Measurements from ENCODE around the gene PHF2. TPM values are rescaled to one million over a fixed set of nuclear protein-coding genes. Genes with fewer than 3 reads are reported as not detected.

Gene PHF2
- total RNA-seq: 31.8 TPM

DNA sequence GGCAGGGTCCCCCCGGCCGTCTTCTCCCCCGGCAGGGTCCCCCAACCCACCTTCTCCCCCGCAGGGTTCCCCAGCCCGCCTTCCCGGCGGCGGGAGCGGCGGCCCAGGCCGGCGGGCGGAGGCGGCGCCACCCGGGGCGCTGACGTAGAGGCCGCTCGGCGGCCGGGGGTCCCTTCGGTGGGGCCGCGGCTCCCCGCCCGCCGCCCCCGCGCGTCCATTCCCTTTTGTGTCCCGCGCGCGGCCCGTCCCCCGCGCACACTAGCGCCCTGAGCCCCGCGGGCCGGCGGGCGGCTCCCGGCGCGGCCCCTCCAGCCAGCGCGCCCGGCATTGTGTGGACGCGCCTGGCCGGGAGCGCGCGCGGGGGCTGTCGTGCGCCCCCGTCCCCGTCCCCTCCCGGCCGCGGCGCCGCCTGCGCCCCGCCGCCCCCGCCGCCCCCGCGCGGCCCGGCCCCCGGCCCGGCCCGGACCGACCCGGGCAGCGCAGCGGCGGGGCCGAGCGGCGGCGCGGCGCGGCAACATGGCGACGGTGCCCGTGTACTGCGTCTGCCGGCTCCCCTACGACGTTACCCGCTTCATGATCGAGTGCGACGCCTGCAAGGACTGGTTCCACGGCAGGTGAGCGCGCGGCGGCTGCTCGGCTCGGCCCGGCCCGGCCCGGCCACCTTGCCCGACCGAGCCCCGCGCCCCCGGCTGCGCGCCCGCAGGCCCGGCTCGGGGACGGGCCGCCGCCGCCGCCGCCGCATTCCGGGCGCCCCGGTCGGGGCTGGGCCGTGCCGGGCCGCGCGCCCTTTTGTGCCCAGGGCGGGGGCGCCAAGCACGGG lies at the start of gene PHF2:
Gene PHF2, plus strand, starts transcription at position 327 of the 820 bp plus-strand sequence. Its CDS starts 190 bp downstream, at position 517.
- DNase-seq (ENCODE audit: low spot score in 2 of 2): peak; percentile 82 to 84
- FAIRE-seq: no peak

DNA sequence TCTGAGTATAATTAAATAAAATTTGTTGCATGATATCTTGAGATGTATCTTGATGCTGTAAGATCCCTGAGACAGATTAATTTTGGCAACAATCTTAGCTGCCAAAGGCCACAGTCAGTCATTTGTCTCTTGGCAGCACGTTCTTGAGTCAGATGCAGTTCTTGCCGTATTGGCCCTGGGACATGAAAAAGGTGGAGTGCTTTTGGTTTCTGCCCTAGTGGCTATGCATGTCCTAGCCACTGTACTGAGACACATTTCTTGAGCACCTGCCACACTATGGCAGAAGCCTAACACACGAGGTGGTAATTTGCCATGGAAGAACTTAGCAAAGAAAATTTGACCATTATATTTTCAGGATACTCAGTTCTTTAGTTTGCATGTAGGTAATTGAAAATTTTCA lies 45.0 kb upstream of the PHF2 start:
- no peak for DNase-seq (ENCODE audit: low spot score in 2 of 2)
- FAIRE-seq: no peak

DNA sequence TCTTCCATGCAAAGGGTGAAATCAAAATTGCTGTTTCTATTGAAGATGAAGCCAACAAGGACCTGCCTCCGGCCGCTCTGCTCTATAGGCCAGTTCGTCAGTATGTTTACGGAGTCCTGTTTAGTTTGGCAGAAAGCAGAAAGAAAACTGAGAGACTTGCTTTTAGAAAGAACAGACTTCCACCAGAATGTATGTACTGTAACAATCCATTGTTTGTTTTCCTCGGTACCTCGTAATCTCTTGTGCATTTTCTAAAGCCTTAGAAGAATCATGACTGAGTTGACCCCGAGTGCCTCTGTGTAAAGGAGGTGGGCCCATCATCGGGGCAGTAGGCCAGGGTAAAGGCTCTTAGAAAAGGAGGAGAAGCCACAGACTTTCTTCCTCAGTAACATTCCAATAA lies 44.2 kb upstream of the PHF2 start:
- no peak for DNase-seq (ENCODE audit: low spot score in 2 of 2)
- FAIRE-seq: no peak

DNA sequence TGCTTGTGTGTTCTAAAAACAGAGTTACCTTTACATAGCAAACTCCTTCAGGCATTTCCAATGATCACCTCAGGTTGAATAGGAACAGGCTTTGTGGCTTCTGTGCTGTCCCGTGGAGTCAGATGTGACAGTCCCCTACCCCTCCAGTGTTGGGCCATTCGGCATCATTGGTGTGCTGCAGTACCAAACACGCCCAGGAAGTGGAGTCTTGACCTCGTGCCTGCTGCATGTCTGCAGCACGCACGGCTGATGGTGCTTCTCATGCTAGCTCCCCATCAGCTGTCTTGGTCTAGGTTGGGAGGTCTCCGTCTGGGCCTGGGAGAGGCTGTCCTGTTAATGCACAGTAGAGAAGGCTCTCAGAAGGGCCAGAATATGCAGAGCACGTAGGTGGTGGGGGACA lies 42.5 kb upstream of the PHF2 start:
- FAIRE-seq (no peak), DNase-seq (ENCODE audit: low spot score in 2 of 2) (no peak)

DNA sequence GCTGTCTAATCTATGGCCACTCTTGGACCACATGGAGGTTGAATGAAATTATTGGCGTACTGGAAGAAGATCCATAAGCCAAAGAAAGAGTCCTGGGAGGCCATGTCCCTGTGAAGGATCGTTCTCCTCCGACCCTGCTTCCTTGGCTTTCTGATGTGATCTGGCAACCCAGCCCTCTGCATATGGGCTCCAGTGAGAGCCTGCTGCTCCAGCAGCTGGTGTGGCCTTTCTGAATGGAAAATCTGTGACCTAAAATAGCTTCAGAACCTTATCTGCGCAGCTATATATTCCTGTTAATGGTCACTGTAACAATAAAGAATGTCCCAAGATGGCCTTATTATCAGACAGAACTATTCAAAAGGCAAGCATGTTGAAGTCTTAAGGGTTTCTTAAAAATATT lies 40.2 kb upstream of the PHF2 start:
- DNase-seq (ENCODE audit: low spot score in 2 of 2): no peak
- no peak for FAIRE-seq

DNA sequence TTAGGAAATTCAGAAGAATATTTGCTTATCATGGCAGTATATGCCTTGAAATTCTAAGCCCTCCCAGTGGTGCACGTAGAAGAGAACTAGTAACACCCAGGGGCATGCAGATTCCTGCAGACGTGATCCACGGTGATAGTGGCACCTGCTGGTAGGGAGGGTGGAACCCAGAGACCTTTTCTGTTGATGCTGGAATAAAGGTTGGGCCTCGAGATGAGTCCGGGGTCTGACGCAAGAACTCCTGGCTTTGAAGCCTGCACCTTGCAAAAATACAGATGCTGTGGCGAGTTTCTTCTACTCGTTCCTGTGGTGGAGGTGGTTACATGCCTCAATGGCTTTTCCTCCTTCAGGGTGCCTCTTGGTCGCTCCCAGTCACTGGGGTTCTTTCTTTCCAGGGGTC lies 39.5 kb upstream of the PHF2 start:
- no peak for FAIRE-seq
- no peak for DNase-seq (ENCODE audit: low spot score in 2 of 2)

DNA sequence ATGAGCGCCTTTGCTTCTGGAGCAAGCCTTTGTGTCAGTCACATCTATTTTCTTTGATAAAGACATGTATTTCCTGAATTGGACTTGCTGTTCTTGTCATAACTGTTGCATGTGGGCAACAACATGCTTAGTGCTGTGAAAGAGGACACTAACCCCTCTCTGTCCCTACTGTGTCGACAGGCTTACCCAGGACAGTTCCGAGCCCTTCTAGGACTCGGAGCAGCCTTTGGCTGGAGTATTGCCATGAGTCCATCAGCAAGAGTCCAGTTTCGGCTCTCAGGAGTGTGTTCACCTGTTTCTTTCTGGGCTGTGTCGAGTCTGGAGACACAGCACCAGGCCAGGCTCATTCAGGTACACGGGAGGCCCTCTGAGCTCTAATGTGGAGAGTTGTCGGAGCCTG lies 36.1 kb upstream of the PHF2 start:
- DNase-seq (ENCODE audit: low spot score in 2 of 2): no peak
- no peak for FAIRE-seq

DNA sequence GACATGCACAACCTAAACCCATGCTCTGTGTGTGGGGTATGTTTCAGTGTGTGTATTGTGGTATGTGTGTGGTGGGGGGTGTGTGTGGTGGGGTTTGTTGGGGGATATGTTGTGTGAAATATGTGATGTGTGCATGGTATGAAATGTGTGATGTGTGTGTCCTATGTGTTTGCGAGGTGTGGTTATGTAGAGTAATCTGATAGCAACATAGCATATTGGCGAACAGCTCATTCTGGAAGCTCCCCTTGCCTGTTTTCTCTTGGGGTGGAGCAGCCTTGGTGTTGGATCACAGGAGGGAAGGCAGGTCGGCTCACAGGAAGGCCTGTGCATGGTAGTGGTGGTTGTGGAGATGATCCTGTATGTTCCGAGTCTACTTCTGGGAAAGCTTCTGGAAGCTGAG lies 35.4 kb upstream of the PHF2 start:
- no peak for FAIRE-seq
- DNase-seq (ENCODE audit: low spot score in 2 of 2): no peak

DNA sequence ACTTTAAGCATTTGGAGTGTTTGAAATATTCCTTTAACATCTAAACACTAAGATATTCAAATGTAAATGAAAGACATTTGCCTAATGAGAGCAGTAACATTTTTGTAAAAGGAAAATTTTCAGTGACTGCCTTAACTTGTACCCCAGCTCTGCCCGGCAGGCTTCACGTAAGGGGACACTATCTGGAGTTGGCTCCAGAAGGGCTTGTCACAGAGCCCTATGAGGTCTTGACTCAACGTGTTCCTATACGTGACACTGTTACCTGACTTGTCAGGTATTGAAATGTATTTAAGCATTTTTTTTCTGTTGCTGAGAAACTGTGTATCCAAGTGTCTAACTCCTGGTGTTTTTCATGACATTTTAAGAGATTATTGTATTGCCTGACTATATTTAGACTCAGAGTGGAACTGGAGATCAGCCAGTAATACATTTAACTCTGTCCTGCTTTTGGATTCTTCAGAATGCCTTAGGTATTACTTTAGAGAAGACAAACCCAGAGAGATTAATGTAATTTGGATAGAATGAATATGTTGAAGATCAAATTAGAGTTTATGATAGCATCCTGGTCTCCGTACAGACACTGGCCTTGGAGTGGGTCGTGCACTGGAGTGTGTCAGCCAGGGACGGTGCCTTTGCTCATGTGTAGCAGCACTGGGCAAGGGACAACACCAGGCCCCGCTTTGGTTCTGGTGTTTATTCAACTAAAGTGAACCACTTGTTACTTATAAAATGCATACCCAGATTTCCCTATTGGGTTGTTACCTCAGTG lies 34.6 kb upstream of the PHF2 start:
- DNase-seq (ENCODE audit: low spot score in 2 of 2) (no peak), FAIRE-seq (no peak)

DNA sequence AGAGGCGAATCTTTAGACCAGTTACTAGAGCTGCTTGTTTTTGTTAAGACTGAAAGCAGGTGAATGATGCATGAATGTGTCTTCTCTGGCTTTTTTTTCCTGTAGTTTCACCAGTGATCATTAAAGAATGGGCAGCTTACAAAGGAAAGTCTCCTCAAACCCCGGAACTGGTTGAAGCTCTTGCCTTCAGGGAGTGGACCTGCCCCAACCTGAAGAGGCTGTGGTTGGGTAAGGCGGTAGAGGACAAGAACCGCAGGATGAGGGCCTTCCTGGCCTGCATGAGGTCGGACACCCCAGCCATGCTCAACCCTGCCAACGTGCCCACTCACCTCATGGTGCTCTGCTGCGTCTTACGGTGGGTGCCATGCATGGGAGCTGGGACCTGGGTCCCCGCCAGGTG lies 33.3 kb upstream of the PHF2 start:
- DNase-seq (ENCODE audit: low spot score in 2 of 2): no peak
- no peak for FAIRE-seq

DNA sequence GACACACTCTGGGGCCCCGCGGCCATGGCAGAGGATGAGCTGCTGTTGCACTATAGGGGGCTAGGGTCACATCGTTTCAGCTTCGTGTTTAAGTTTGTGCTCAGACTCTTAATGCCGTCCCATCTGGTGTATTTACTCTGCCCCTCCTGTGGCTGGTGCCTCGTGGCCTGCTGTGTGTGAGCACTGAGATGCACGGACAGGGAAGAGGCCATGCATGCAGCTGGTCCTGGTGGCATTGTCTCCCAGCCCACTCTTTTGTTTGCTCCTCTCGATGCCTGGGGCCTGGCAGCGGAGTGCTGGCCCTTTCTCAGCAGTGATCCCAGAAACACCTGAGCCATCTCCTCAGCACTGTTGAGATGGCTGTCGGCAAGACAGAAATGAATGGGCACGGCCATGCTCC lies 30.0 kb upstream of the PHF2 start:
- DNase-seq (ENCODE audit: low spot score in 2 of 2): no peak
- FAIRE-seq: no peak

DNA sequence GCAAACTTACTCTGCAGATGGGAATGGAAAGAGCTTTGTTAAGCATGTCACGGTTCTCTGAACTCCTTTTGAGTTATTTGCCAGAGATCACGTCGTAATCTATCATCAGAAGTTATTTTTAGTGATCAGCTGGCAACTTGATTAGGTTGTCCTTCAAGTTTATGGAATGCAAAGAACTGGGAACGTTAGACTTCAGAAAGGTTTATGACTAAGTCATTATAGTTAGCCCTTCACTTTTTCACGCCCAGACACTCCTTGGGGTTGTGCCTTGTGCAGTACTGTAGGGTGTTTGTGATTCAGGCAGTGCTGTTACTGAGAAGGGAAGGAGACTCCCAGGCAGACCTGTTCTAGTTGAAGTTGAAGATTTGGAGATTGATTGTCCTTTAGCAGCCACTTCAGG lies 26.8 kb upstream of the PHF2 start:
- no peak for DNase-seq (ENCODE audit: low spot score in 2 of 2)

DNA sequence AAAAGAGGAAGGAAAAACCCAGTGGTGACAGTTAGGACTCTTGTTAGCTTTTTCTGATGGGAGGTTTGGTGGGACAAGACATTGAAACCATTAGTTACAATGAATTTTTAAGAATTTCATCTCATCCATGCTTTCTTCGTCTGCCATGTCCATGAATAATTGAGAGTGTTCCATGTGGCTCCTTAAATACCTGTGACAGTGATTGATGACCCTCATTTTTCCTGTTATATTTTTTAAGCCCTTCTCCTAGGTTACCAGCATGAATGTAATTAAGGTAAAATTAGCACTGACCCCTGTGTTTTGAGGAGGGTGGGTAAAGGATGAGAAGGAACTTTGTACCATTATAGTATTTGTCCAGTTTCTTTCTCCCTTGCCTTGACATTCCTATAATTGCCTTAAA lies 23.5 kb upstream of the PHF2 start:
- DNase-seq (ENCODE audit: low spot score in 2 of 2) (no peak), FAIRE-seq (no peak)

More for the DNA sequence above, 26.8 kb upstream of the PHF2 start:
- no peak for FAIRE-seq

DNA sequence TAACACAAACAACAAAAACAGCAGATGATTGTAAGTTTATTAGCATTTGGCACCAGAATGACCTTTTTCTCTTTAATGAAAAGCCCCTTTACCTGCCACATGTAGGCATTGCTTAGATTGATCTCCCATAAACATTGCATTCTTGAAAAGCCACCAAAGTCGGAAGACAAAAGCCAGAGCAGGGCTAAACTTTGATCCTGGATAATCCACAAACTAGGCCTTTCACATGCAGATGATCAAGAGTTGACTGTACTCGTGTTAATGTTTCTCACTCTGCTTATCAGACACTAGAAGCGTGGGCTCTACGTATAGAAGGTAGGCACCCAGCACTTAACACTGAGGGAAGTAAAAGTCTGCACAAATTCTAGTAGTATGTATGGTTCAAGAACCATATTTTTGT lies 21.0 kb upstream of the PHF2 start:
- FAIRE-seq: no peak

DNA sequence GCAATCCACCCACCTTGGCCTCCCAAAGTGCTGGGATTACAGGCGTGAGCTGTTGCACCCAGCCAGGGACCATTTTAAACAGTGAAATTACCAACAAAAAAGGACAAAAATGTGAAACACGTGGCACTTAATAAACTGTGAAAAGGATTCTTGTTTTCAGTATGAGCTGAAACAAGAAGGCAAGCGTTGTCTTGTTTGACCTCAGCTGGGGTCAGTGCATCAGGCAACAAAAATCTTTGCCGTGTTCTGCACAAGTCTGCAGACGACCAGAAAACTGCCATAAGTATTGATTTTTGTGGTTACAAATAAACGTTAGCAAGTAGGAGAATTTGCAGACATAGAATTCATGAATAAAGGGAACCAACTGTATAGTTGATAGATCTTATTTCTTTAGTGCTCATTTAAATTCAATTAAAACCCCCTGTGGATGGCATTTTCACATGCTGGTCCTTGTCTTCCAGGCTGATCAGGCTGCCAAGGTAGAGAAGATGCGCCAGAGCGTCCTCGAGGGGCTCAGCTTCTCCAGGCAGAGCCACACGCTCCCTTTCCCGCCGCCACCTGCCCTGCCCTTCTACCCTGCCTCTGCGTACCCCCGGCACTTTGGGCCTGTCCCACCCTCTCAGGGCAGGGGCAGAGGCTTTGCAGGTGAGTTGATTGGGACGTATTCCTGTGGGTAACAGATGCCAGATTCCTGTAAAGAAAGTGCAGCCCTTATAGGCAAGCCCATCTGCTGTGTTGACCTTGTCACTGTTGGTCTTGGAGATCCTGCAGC lies 18.8 kb upstream of the PHF2 start:
- no peak for FAIRE-seq

More for the DNA sequence above, 21.0 kb upstream of the PHF2 start:
- DNase-seq (ENCODE audit: low spot score in 2 of 2): no peak

DNA sequence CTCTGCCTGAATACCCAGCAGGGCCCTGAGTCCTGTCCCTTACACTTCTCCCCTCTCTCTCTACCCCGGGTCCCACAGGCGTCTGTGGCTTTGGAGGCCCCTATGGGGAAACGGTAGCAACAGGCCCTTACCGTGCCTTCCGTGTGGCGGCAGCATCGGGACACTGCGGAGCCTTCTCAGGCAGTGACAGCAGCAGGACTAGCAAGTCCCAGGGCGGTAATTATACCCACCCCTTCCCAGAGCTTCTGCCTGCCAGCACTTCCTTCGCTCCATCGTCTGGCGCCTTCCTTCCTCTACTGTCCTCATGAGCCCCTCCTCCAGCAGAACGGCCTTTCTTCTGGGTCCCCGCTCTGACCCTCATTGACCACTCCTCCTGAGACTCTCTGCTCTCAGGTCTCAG lies 17.9 kb upstream of the PHF2 start:
- no peak for DNase-seq (ENCODE audit: low spot score in 2 of 2)
- FAIRE-seq: no peak

More for the DNA sequence above, 18.8 kb upstream of the PHF2 start:
- no peak for DNase-seq (ENCODE audit: low spot score in 2 of 2)

DNA sequence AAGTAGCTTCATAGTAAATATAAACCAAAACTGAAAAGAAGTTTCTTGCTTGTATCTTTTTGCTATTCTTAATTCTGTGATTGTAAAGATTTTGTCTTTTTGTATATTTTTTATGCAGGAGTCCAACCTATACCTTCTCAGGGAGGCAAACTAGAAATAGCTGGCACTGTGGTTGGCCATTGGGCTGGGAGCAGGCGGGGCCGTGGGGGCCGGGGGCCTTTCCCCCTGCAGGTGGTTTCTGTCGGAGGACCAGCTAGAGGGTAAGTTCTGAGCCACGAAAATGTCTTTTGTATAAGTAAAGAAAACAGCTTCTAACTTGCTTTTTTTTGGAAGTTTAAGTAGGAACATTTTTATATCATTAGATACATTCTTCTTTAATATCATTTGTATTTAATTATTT lies 15.4 kb upstream of the PHF2 start:
- no peak for DNase-seq (ENCODE audit: low spot score in 2 of 2)
- no peak for FAIRE-seq

DNA sequence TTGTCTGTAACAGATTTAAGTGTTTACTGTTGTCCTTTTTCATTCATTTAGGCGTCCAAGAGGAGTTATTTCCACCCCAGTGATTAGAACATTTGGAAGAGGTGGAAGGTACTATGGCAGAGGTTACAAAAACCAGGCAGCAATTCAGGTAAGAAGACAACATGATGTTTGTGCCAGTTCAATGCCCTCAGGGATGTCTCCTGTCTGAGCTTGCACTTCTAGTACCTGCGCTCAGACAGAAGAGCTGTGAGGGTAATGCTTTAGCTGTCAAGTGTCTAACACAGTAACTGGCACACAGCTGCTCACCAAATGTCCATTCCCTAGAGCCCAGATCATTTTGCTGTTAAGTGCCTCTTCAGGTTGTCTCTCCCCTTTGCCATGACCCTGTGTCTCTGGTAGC lies 14.2 kb upstream of the PHF2 start:
- no peak for DNase-seq (ENCODE audit: low spot score in 2 of 2)
- FAIRE-seq: no peak

DNA sequence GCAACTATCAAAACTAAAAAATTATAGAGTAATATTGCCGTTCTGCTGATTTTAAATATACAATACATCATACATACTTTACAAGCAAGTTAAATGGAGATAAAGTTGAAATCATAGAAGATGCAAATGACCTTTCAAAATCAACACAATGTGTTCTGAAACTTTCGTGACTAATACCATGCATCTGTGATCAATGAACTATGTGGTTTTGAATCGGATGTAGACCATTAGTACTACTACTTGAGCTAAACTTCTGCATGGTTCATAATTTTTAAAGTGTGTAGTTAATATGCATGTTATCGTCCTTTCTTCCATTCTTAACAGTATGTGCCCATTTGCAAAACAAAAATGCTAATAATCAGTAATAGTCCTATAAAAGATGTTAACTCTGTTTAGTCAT lies 11.3 kb upstream of the PHF2 start:
- DNase-seq (ENCODE audit: low spot score in 2 of 2): no peak
- FAIRE-seq: no peak

DNA sequence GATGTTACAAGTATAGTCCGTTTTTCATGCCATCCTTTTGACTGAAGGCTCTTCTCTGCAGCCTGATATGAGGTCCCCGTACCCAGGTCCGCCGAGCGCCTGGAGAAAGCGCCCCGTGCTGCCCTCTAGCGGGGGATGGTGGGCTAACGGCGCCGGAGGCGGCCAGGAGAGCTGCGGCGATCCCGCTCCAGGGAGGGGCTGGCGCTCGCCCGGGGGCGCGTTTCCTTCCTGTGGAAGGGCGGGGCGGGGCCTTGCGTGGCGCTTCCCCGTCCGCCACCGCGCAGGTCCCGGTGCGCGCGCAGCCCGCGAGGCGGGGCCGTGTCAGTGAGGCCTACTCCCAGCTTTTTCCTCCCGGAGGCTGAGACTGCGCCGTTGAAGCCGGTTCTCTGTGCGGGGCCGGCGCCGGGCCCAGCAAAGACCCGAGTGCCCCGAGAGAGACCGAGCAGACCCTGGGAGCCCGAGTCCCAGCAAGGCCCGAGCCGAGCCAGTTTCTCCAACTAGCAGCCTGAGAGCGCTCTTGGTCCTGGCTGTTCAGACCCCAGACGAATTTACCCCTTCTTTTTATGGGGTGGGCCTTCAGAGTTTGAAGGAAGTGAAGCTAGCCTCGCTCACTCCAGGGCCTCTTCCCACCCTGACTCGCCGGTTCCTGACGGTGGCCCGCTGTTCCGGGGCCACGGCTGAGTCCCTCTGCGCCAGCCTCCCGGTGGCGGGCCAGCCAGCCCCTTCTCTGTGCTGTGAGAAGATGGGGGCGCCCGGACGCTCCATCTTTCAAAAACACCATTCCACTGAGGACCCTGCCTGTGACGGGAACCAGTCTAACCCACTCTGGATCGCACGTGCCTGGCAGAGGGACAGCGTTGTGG lies 9.7 kb upstream of the PHF2 start:
- no peak for FAIRE-seq
- peak; percentile 98 to 99 for DNase-seq (ENCODE audit: low spot score in 2 of 2)

Data from frontal cortex (tissue), 4 donors.